ENCODE results near the gene CPEB1. TPM values are rescaled to one million over a fixed set of nuclear protein-coding genes. Genes with fewer than 3 reads are reported as not detected.

Gene CPEB1
- polyA plus RNA-seq, 4 donors: 0.27 to 2.8 (median 0.50) TPM; not detected in 1

DNA sequence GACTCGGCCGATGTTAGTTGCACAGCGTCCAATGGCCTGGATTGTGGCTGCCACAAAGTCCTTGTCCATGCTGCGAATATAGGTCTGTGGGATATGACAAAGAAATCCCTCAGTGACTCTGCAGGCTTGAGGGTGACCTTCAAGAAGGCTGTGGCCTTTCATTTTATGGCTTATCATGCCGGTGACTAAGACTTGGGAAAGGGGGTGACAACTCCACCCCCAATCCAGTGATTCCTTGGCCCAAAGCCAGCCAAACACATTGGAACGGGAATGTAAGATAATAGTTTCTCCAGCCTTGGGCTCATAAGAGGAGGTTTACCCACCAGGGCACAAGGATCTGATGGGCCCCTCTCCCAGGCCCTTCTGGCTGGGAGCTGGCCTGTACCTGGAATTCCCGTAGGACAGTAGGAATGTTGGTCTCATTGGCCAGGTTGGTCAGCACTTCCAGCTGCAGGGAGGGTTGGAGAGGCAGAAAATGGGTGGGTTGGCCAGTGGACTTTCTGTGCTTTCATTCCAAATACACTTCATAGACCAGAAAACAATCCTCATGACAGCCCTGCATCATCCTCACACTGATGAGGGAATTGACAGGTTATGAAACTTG, 30.7 kb upstream of the CPEB1 start:
- FAIRE-seq: no peak

DNA sequence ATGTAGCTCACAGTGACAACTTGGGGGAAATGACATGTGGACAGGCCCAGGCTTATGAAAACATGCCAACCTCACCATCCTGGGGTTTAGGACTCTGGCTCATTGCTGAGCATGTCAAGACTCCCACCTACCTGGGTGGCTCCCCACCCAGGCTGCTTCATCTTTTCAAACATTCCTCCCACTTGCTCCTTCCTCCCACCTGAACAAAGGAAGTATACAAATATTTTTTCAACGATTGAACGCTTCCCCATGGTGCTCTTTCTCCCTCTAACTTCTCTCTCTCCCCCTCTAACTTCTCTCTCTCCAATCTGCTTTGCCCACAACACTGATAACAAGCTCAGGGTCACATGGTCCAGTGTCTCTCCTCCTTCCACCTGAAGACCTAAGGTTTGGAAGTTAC, 27.7 kb upstream of the CPEB1 start:
- Histone ChIP-seq H3K36me3 (ENCODE audit: control insufficient read depth in 3 of 3, insufficient read depth in 2 of 3, low read depth in 1 of 3, low read length in 3 of 3) (no peaks in the 10 kb centered on the region), H3K4me1 (ENCODE audit: control insufficient read depth in 3 of 3, insufficient read depth in 2 of 3, low read depth in 1 of 3, low read length in 2 of 3) (no peaks in the 10 kb centered on the region), H3K27ac (ENCODE audit: low read depth in 1 of 3, low read length in 2 of 3) (no peak overlapping the region), H3K4me3 (ENCODE audit: low read depth in 1 of 3, low read length in 3 of 3) (no peak overlapping the region), H3K27me3 (ENCODE audit: control insufficient read depth in 3 of 3, insufficient read depth in 3 of 3, low read length in 3 of 3) (peaks cover 0 to under 1% (median 0%) of the 10 kb centered on the region in 3 donors), H3K9me3 (ENCODE audit: control insufficient read depth in 2 of 2, insufficient read depth in 1 of 2, low read depth in 1 of 2, low read length in 1 of 2) (no peaks in the 10 kb centered on the region)
- WGBS, 3 donors: 68 to 76% (median 76%) methylated on average over 2 of the region's 2 CpGs
- FAIRE-seq (no peak), DNase-seq (no peak)

More for the DNA sequence above, 30.7 kb upstream of the CPEB1 start:
- Histone ChIP-seq H3K27me3 (ENCODE audit: control insufficient read depth in 3 of 3, insufficient read depth in 3 of 3, low read length in 3 of 3) (peaks cover 0 to 9% (median 3%) of the 10 kb centered on the region in 3 donors), H3K36me3 (ENCODE audit: control insufficient read depth in 3 of 3, insufficient read depth in 2 of 3, low read depth in 1 of 3, low read length in 3 of 3) (no peaks in the 10 kb centered on the region), H3K27ac (ENCODE audit: low read depth in 1 of 3, low read length in 2 of 3) (no peak overlapping the region), H3K4me1 (ENCODE audit: control insufficient read depth in 3 of 3, insufficient read depth in 2 of 3, low read depth in 1 of 3, low read length in 2 of 3) (peaks cover 0 to 4% (median 0%) of the 10 kb centered on the region in 3 donors), H3K4me3 (ENCODE audit: low read depth in 1 of 3, low read length in 3 of 3) (no peak overlapping the region), H3K9me3 (ENCODE audit: control insufficient read depth in 2 of 2, insufficient read depth in 1 of 2, low read depth in 1 of 2, low read length in 1 of 2) (no peaks in the 10 kb centered on the region)
- 68 to 84% (median 77%) methylated on average over 7 of the region's 7 CpGs for WGBS, 3 donors
- no peak for DNase-seq

DNA sequence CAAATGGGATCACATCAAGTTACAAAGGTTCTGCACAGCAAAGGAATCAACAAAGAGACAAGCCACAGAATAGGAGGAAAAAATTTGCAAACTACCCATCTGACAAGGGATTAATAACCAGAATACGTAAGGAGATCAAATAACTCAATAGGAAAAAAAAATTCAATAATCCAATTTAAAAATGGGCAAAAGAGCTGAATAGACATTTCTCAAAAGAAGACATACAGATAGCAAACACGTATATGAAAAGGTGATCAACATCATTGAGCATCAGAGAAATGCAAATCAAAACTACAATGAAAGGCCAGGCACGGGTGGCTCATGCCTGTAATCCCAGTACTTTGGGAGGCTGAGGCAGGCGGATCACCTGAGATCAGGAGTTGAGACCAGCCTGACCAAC, 23.5 kb upstream of the CPEB1 start:
- WGBS, 3 donors: 85 to 91% (median 91%) methylated on average over 4 of the region's 4 CpGs
- no peak for DNase-seq
- no peak overlapping the region for H3K27ac ChIP-seq (ENCODE audit: low read depth in 1 of 3, low read length in 2 of 3)
- no peak overlapping the region for H3K4me3 ChIP-seq (ENCODE audit: low read depth in 1 of 3, low read length in 3 of 3)
- H3K4me1 ChIP-seq (ENCODE audit: control insufficient read depth in 3 of 3, insufficient read depth in 2 of 3, low read depth in 1 of 3, low read length in 2 of 3): no peaks in the 10 kb centered on the region
- H3K36me3 ChIP-seq (ENCODE audit: control insufficient read depth in 3 of 3, insufficient read depth in 2 of 3, low read depth in 1 of 3, low read length in 3 of 3): no peaks in the 10 kb centered on the region
- no peaks in the 10 kb centered on the region for H3K9me3 ChIP-seq (ENCODE audit: control insufficient read depth in 2 of 2, insufficient read depth in 1 of 2, low read depth in 1 of 2, low read length in 1 of 2)
- peaks cover 0 to 4% (median 0%) of the 10 kb centered on the region in 3 donors for H3K27me3 ChIP-seq (ENCODE audit: control insufficient read depth in 3 of 3, insufficient read depth in 3 of 3, low read length in 3 of 3)
- no peak for FAIRE-seq

DNA sequence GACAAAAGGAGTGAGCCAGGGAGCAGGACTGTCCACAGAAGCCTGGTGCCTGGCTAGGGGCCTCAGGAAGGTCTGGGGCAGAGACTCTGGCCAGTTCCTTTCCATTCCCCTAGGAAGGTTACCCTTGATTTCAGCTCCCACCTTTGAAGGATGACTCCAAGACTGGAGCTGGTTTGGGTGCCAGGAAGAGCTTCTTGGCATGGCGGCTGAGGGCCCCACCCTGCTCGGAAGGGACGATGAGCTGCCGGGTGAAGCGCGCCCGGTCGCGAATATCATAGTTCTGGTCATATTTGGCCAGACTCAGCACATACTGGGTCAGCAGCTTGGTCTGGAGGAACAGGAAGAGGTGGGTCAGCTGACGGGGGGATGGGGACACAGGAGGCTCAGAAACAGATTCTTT, 19.4 kb upstream of the CPEB1 start:
- WGBS, 3 donors: 92 to 94% (median 93%) methylated on average over 10 of the region's 10 CpGs
- DNase-seq (no peak), FAIRE-seq (no peak)
- H3K4me1 ChIP-seq (ENCODE audit: control insufficient read depth in 3 of 3, insufficient read depth in 2 of 3, low read depth in 1 of 3, low read length in 2 of 3): no peaks in the 10 kb centered on the region
- no peak overlapping the region for H3K4me3 ChIP-seq (ENCODE audit: low read depth in 1 of 3, low read length in 3 of 3)
- peaks cover 0 to 4% of the 10 kb centered on the region in 2 donors for H3K9me3 ChIP-seq (ENCODE audit: control insufficient read depth in 2 of 2, insufficient read depth in 1 of 2, low read depth in 1 of 2, low read length in 1 of 2)
- no peak overlapping the region for H3K27ac ChIP-seq (ENCODE audit: low read depth in 1 of 3, low read length in 2 of 3)
- no peaks in the 10 kb centered on the region for H3K36me3 ChIP-seq (ENCODE audit: control insufficient read depth in 3 of 3, insufficient read depth in 2 of 3, low read depth in 1 of 3, low read length in 3 of 3)
- H3K27me3 ChIP-seq (ENCODE audit: control insufficient read depth in 3 of 3, insufficient read depth in 3 of 3, low read length in 3 of 3): peaks cover 0 to 4% (median 0%) of the 10 kb centered on the region in 3 donors

DNA sequence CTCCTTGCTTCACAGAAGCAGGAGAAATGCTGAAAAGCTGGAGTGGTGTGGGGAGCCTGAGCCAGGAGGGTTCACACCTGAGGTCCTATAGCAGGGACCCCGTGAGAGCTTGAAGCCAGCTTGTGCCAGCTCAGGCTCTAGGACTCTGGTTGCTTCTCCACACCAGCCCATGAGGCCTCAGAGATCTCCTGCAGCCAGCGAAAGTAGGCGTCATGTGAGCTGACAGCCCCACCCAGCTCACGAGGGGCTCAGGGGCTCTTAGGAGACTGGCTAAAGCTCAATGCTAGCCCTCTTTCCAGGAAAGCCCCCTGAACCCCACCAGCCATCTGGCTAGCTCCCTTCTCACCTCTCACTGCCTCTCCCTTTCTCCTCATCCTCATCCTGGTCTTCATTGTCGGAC, 16.9 kb upstream of the CPEB1 start:
- H3K9me3 ChIP-seq (ENCODE audit: control insufficient read depth in 2 of 2, insufficient read depth in 1 of 2, low read depth in 1 of 2, low read length in 1 of 2): peaks cover 0 to 4% of the 10 kb centered on the region in 2 donors
- H3K36me3 ChIP-seq (ENCODE audit: control insufficient read depth in 3 of 3, insufficient read depth in 2 of 3, low read depth in 1 of 3, low read length in 3 of 3): no peaks in the 10 kb centered on the region
- no peak for FAIRE-seq
- peaks cover 0 to 4% (median 0%) of the 10 kb centered on the region in 3 donors for H3K27me3 ChIP-seq (ENCODE audit: control insufficient read depth in 3 of 3, insufficient read depth in 3 of 3, low read length in 3 of 3)
- H3K4me1 ChIP-seq (ENCODE audit: control insufficient read depth in 3 of 3, insufficient read depth in 2 of 3, low read depth in 1 of 3, low read length in 2 of 3): no peaks in the 10 kb centered on the region
- WGBS, 3 donors: 78 to 85% (median 83%) methylated on average over 5 of the region's 5 CpGs
- H3K27ac ChIP-seq (ENCODE audit: low read depth in 1 of 3, low read length in 2 of 3): no peak overlapping the region
- no peak overlapping the region for H3K4me3 ChIP-seq (ENCODE audit: low read depth in 1 of 3, low read length in 3 of 3)
- no peak for DNase-seq

DNA sequence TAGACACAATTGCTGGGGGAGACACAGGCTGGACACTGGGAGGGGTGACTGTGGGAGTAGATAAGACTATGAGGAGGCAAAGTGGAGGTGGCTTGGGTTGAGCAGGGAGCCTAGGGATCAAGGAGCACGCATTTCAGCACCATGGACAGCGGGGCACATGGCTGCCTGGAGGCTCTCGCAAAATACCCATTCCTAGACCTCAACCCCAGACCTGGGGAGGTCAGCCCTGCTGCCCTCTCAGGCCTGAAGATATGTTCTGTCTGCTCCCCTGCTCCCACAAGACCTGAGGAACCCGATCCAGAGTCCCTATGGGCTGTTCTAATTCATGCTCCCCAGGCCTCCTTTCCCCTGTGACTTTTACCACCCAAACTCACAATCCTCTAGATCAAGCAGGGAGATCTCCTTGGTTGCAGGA, 16.0 kb upstream of the CPEB1 start:
- H3K4me3 ChIP-seq (ENCODE audit: low read depth in 1 of 3, low read length in 3 of 3): no peak overlapping the region
- FAIRE-seq (no peak), DNase-seq (peak; percentile 40 to 68)
- H3K27me3 ChIP-seq (ENCODE audit: control insufficient read depth in 3 of 3, insufficient read depth in 3 of 3, low read length in 3 of 3): no peaks in the 10 kb centered on the region
- H3K36me3 ChIP-seq (ENCODE audit: control insufficient read depth in 3 of 3, insufficient read depth in 2 of 3, low read depth in 1 of 3, low read length in 3 of 3): no peaks in the 10 kb centered on the region
- 7 to 14% (median 12%) methylated on average over 4 of the region's 4 CpGs for WGBS, 3 donors
- H3K9me3 ChIP-seq (ENCODE audit: control insufficient read depth in 2 of 2, insufficient read depth in 1 of 2, low read depth in 1 of 2, low read length in 1 of 2): peaks cover 0 to 4% of the 10 kb centered on the region in 2 donors
- H3K4me1 ChIP-seq (ENCODE audit: control insufficient read depth in 3 of 3, insufficient read depth in 2 of 3, low read depth in 1 of 3, low read length in 2 of 3): no peaks in the 10 kb centered on the region
- no peak overlapping the region for H3K27ac ChIP-seq (ENCODE audit: low read depth in 1 of 3, low read length in 2 of 3)

DNA sequence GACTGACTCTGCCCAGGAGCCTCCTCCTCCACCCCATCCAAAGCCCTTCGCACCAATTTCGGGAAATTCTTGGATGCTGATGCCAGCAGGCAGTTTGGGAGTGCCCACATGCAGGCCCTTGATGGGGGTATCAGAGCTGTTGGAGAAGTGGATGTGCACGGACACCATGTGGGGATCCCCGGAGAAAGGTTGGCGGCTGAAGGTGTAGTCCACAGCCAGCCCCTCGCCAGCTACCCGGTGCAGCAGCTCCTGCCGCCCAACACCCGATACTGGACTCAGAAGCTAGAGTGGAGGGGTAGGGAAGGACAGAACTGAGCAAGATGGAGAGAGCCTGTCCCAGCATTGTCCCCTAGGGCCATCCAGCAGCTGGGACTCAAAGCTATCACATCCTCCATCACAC, 15.5 kb upstream of the CPEB1 start:
- DNase-seq: no peak
- peaks cover 0 to 4% of the 10 kb centered on the region in 2 donors for H3K9me3 ChIP-seq (ENCODE audit: control insufficient read depth in 2 of 2, insufficient read depth in 1 of 2, low read depth in 1 of 2, low read length in 1 of 2)
- H3K27me3 ChIP-seq (ENCODE audit: control insufficient read depth in 3 of 3, insufficient read depth in 3 of 3, low read length in 3 of 3): no peaks in the 10 kb centered on the region
- H3K36me3 ChIP-seq (ENCODE audit: control insufficient read depth in 3 of 3, insufficient read depth in 2 of 3, low read depth in 1 of 3, low read length in 3 of 3): no peaks in the 10 kb centered on the region
- H3K4me1 ChIP-seq (ENCODE audit: control insufficient read depth in 3 of 3, insufficient read depth in 2 of 3, low read depth in 1 of 3, low read length in 2 of 3): no peaks in the 10 kb centered on the region
- FAIRE-seq: no peak
- WGBS, 3 donors: 82 to 86% (median 84%) methylated on average over 9 of the region's 9 CpGs
- no peak overlapping the region for H3K27ac ChIP-seq (ENCODE audit: low read depth in 1 of 3, low read length in 2 of 3)
- no peak overlapping the region for H3K4me3 ChIP-seq (ENCODE audit: low read depth in 1 of 3, low read length in 3 of 3)

DNA sequence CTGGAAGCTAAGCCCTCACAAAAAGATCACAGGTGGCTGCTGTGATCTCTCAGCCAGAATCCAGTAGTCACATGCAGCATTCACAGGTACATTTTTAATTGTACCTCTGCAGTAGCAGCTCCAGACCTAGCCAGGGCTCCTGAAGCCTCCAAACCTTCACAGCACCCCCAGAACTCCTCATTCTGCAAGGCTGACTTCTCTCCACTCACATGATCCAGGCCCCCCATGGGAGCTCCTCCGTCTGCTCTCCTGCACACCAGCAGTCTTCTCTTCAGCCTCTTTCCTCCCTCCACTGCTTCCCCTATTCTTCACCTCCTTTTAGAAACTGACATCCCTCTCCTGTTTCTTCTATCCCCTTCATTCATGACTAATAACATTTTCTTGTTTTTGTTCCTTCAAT, 13.2 kb upstream of the CPEB1 start:
- no peaks in the 10 kb centered on the region for H3K27me3 ChIP-seq (ENCODE audit: control insufficient read depth in 3 of 3, insufficient read depth in 3 of 3, low read length in 3 of 3)
- H3K4me1 ChIP-seq (ENCODE audit: control insufficient read depth in 3 of 3, insufficient read depth in 2 of 3, low read depth in 1 of 3, low read length in 2 of 3): no peaks in the 10 kb centered on the region
- no peak overlapping the region for H3K4me3 ChIP-seq (ENCODE audit: low read depth in 1 of 3, low read length in 3 of 3)
- no peak overlapping the region for H3K27ac ChIP-seq (ENCODE audit: low read depth in 1 of 3, low read length in 2 of 3)
- DNase-seq (no peak), FAIRE-seq (no peak)
- WGBS, 3 donors: 38 to 64% (median 47%) methylated on average over 1 of the region's 1 CpG
- peaks cover 0 to 4% of the 10 kb centered on the region in 2 donors for H3K9me3 ChIP-seq (ENCODE audit: control insufficient read depth in 2 of 2, insufficient read depth in 1 of 2, low read depth in 1 of 2, low read length in 1 of 2)
- no peaks in the 10 kb centered on the region for H3K36me3 ChIP-seq (ENCODE audit: control insufficient read depth in 3 of 3, insufficient read depth in 2 of 3, low read depth in 1 of 3, low read length in 3 of 3)
